Stimulated activated CD8-positive, alpha-beta memory T cell treated with anti-CD3 and anti-CD28 coated beads, Interleukin-12 subunit alpha, Interleukin-12 subunit beta, amount 100 ng/mL, for 24 hours (primary cell): ENCODE measurements around the gene MRPL40.
A peak's percentile ranks its signal among the peaks of the same experiment; 100 is the strongest.
"Not testable (repeated sequence)": the region's sequence is repeated elsewhere in the genome, so short reads cannot be mapped to it uniquely, and the experiment has no call there.

ENCODE experiments used
- DNase-seq: peaks from one replicate; pipeline ENCODE4 v3.0.0-alpha.2; 2020; ENCODE audit errors: extremely low read depth

Gene MRPL40

DNA sequence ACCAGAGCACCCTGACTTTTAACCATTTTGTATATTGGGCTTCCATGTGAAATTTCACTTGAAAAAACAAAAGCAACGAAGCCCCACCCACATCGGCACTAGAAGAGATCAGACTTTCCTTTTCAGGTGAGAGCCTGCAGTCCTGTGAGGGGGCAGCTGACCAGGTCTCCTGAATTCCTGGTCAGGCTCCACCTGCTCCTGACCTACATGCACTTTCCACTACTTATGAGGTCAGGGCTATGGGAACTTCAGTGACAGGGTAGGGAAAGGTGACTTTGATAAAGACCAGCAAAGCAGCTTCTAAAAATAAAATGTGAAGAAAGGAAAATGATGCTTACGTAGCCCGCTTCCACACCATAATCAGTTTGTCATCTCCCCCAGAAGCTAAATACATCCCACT lies 25.5 kb upstream of the MRPL40 start:
- no peak for DNase-seq

DNA sequence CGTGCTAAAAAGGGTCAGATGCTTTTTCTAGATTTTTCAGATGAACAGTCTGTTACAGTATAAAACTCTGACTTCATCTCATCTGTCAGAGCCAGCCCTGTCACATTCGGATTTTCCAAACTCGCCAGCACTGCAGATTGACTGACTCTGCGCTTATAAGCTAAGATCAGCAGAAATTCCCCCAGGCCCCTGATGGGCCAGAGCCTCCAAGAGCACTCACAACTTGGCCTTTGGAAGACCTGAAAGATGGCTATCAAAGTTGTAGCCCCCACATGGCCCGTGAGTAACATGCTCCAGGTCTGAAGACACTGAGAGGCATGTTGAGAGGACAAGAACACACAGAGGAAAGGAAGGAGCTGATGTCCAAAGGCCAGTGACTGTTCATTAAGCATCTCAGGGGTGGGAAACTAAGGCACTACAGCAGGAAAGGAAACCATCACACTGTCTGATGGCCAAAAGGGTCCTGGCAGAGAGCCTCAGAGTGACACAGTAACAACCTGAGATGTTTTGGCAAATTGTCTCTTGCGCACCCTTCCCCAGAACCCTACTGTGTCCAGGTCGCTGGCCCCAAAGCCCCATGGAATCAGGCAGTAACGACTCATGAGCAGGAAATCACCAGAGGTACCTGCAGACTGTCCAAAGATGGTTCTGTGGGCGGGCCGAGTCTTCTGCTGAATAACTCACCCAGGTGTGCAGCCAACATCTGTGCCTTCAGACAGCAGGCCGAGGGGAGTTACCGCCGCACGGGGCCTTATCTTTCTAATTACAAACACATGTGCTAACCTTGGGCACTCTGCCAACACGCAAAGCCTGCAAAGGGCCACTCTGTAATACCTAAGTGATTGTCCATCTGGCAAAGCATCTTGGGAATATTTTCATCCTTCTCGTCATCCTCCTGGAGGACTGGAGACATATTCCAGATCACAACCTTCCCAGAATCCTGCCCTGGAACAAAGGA lies 24.4 kb upstream of the MRPL40 start:
- DNase-seq = no peak

DNA sequence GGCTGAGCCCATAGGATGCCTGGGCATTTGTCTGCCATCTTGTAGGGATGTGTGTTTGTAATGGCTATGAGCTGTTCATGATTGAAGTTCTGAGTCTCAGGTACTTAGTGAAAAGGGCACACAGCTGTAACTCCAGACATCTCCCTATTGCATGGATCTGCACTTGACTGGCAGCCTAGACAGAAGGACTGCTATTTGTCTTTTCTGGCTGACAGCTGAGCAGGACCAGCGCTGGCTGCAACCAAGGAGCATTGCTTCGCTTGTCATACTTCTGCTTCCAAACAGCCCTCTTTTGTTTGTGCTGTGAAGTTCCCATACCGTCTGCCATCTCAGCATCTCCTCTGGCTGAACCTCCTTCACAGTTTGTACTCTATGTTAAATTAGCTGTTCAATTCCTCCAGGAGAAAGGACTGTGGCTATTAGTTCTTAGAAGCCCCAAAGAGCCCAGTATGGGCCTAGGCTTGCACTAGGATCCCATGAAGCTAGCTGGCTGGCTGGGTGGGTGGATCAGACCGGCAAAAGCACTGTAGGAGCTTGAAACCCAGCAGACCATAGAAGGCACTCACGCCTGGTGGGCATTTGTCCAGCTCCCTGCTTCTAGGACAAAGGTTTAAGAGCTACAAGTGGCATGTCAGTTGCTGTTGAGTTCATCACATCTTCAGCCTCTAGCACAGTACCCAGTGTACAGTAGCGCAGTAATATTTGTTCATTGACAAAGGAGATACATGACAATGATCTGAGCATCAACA lies 21.2 kb upstream of the MRPL40 start:
- no peak for DNase-seq

DNA sequence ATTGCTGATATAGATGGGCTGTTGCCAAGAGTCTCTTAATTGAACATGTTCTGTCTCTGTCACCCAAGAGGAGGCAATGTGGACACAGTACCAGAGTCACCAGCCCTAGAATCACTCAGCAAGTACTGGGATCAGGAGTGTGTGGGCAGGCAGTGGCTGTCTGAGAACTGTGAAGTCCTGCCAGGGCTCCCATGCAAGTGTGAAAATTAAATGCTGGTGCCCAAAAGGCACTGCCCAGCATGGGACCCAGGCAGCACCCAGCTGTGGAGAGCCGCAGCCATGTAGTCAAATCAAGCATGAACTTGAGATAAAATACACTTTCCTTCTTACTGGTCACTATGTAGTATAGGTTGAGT lies 20.7 kb upstream of the MRPL40 start:
- no peak for DNase-seq

DNA sequence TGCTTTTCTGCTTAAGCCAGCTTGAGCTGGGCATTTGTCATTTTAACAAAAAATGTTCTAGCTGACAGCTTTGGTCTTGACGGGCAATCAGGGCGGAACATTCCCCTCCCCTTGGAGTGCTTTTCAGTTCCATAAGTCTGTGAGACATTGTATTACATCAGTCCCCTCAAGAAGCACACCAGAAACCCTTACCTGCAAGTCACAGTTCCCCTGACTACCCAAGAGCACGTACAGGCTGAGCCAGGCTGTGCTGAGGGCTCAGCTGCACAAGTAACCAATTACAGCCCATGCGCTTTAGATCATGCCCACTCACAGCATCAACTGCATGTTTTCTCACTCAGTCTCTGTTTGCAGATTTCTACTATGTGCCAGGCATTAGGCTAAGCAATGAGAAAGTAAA lies 19.9 kb upstream of the MRPL40 start:
- no peak for DNase-seq

DNA sequence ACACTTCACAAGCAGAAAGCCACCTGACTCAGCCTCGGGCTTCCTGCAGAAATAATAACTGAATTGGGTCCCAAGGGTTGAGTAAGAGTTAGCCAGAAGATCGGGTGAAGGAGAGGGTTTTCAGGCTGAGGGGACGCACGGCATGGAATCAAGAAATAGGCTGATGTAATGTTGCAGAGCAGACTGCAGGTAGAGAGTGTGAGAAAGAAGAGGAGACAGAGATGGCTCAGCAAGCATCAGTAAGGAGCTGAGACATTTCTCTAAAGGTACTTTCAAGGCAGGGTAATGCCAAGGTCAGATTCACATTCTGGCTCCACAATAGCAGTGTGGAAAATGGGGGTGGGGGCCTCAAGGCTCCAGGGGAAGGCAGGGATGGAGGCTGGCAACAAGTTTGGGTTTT lies 19.4 kb upstream of the MRPL40 start:
- no peak for DNase-seq

DNA sequence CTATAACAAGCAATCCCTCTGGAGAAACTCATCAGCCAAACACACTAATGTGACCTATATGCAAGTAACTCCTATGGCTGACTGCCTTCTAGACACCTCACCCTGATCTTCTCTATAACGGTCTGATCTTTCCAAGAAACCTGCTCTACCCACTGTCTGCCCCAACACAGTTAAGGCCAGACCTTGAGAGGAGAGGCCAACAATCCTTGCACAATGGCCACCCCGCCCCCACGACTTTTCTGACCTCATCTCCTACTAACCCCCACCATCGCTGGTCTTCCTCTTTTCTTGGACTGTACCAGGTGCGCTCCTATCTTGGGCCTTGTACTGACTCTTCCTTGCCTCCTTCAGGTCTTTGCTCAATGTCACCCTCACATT lies 13.3 kb upstream of the MRPL40 start:
- DNase-seq = no peak

DNA sequence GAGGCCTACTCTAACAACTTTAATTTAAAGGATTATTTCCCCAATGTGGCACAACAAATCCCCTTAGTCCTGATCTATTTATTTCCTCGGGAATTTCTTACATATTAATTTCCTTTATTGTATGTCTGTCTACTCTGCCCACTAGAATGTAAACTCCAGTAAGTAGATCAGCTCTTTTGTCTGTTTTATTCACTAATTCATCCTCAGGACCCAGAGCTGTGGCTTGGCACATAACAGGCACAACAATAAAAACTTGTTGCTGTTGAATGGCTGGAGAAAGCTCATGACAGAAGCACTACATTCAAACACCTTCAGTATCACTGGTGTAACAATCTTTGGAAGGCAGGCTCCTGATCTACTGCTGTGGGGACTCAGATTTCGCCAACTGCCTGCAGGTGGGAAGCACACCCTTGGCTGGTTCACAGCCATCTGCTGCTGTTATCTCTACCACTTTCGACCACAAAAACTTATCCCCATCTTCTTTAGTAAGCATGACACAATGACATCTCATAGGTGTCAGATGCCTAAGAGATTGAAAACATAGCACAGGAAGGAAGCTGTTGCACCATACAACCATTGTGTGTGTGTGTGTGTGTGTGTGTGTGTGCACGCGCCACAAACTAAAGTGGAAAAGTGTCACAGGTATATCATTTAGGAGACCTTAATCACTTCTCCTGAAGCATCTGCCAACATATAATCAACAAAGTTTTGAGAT lies 12.7 kb upstream of the MRPL40 start:
- DNase-seq = no peak

DNA sequence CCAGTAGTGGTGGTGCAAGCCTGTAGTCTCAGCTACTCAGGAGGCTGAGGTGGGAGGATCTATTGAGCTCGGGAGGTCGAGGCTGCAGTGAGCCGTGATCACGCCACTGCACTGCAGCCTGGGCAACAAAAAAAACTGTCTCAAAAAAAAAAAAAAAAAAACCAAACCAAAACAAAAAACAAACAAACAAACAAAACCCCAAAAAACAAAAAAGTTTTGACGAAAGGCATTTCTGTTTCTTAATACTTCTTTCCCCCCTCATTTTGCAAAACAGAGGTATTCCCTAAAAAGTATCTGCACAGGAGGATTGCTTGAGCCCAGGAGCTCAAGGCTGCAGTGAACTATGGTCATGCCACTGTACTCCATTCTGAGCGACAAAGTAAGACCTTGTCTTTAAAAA lies 12.0 kb upstream of the MRPL40 start:
- no peak for DNase-seq

DNA sequence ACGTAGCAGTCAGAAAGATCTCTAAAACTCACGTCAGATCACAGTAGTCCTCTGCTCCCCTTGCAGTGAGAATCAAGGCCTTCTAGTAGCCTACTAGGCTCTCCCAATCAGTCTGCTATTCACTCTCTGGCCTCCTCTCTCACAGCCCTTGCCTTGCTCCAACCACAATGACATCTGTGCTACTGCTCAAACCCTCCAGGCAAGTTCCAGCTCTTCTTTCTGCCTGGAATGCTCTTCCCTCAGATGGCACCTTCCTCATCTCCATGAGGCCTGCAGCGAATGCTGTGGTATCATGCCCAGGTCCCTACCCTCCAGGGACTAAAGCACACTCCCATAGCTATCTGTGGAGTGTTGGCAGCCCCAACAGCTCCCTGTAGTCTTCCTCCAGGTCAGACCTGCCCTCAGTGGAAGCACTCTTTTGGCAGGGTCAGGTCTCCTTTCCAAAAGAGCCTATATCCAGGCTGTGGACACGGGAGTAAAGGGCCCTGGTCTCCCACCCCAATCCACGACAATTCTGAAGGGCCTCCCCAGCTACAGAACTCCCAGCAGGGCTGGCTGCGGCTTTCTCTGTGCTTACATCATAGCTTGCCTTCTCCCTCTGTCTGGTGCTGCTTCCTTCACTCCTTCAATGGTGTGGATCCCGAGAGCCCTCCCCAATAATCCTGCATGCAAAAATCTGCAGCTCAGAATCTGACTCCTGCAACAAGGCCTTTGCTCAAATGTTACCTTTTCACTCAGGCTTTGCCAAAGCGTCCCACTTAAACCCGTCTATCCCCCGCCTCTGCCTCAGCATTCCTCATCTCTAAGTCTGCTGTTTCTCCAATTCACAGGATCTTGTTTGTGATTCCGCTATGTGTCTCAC lies 9.7 kb upstream of the MRPL40 start:
- DNase-seq = no peak

DNA sequence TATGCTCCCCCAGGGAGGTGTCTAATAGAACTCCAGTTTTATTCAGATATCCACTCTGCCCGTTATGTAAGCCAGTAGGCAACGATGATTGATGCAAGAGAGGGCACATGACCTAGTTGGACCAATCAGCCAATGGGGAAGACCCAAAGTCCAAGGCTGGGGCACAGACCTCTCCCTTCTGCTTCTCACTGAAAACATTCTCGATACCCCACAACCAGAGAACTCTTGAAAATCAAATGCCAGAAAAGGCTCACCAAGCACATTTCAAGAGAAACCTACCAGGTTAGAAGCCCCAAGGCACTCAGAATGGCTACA lies 8.2 kb upstream of the MRPL40 start:
- no peak for DNase-seq

DNA sequence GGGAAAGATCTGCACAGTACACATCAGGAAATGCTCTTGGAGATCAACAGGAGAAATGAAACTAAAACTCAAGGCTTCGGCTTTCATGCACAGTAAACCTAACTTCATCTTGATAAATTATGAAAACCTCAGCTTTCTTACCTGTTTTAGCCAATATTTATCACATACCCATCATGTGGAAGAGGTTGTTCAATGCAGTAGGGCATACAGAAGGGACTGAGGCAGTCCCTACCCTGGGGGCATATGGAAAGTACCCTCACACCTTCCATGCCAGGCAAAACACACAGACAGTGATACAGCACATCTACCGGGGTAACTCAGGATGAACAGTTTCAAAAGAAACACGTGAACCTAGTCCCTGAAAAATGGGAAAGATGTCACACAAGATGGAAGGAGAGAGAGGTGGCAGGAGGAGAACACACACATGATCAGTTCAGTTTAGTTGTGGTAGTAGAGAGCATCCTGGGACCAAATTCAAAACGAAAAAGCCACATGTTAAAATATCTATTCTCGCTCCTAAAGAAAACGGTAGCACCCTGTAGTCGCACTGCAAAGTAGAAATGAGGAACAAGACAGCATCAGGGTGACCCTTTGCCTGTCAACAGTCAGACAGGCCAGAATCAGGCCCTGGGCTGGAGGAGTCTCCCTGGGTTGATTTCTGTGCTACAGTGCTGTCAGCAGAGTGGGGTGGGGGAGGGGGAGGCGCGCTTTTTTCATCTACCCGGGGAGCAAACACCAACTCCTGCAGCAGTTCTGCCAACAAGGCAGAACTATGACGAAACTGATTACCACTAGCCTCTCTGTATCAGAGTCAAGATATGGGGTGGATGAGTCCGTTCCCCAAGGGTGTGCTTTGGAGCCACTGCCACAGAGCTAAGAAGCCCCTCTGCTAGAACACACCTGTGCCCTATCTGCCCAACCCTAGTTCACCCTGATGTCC lies 2.1 kb upstream of the MRPL40 start:
- no peak for DNase-seq

DNA sequence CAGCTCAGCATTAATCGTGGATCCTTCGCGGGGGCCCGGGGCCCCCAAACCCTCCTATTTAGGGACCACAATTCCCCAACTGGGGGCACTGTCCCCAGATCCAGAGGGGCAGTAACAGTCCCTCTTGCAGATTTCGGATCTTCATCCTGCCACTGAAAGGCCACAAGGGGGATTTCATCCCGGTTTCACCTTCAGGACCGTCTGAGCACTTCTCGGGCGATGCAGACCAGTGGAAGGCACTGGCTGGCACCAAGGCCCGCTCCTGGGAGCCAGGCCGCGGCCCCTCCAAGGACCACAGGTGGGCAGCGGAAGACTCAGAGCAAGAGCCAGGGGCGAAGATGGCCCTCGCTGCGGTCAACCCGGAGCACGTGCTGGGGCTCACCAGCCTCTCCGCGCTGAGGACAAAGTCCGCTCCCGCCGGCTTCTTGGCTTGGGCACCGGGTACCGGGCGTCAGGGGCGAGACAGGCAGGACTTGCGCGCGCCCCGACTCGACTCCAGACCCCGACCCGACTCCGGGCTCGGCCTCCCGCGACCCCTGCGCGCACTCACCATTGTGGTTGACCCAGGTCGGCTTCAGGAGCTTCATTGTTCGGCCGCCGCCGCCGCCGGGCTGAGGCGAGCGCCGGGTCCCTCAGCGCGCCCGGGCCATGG lies 1.3 kb upstream of the MRPL40 start:
- DNase-seq = no peak

DNA sequence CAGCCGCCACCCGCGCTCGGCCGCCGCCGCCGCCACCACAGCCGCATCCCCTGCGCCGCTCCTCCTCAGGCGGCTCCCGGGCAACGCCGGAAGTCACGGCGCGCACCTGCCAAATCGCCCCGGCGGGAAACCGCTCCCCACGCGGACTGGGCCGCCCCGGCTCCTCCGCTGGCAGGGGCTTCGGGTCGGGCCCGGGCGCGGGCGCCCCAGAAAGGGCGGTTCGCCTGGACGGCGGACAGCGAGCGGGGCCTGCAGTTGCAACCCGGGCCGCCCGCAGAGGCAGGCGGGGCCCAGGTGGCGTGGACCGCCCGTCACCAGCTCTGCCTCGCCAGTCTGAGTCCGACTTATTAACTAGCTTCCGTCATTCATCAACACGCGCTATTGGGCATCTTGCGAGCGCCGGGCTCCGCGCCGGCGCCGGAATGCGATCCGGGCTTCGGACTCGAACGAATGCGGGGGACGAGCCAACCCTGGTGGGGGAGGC lies 654 bp upstream of the MRPL40 start, which contains the start of gene HIRA:
TSS of gene HIRA (minus strand) at position 85 of the 484 bp plus-strand sequence. CDS start 257 bp downstream, outside the sequence.
- DNase-seq = peak; percentile 67

DNA sequence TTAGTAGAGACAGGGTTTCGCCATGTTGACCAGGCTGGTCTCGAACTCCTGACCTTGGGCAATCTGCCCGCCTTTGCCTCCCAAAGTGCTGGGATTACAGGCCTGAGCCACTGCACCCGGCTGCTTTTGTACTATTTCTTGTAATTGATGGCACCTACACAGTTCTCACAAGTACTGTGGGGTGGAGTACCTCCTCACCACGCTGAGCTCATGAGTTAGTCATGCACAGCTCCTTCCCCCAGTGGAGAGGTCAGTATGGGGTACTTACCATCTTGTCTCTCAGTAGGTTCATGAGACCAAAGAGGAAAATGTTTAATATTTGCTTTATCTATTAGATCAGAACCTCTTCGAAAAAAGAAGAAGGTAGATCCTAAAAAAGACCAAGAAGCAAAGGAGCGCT lies 2.1 kb downstream of the MRPL40 start:
- DNase-seq = no peak

DNA sequence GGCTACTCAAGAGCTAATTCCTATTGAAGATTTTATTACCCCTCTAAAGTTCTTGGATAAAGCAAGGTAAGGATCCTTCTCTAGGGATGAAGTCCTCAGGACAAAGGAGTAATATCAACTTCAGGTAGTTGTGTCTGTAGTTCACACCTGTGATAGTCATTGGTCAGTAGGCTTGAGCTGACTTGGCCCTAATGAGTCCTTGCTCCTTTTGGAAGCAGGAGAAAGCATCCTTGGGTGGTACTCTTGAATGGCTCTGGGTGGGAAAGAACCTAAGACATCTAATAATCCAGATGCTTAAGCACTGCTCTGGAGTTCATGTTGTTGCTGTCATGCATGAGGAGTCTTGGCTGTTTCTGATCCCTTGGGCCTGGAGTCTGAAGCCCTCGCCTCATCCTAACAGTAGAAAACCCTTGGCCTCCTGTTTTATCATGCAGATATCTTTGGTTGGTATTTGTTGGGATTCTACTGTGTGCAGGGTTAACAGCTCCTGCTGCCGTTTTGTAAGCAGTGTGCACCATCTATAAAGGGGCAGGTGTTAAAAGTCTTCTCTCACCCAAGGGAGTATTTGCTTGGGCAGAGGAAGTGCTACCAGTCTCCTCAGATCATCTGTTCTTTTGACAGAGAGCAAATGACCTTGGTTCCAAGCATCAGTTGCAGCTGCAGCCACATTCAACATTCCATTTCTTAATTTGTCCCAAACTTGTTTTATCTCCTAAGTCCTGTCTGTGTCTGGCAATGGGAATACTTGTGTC lies 2.7 kb downstream of the MRPL40 start:
- DNase-seq = no peak

DNA sequence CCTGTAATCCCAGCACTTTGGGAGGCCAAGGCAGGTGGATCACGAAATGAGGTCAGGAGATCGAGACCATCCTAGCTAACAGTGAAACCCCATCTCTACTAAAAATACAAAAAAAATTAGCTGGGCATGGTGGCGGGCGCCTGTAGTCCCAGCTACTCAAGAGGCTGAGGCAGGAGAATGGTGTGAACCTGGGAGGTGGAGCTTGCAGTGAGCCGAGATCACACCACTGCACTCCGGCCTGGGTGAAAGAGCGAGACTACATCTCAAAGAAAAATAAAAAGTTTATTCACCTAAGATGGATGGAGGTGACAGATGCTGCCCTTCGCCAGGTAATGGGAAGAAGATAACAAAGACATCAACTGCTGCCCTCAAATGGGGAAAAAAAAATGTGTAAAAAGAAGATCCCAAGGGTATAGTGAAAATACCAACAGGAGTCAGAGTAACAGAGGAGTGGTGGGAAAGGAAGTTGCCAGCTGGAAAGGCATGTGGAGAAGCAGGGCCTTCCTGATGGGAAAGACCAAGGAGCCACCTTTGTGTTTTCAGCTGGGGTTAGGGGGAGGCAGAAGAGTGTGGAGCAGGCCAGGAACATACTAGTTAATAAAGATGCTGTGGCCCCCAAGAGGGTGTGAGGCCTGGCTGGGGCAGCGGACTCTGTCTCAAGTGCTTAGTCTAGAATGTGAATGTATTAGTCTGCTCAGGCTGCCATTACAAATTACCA lies 4.3 kb downstream of the MRPL40 start:
- DNase-seq = not testable (repeated sequence)

DNA sequence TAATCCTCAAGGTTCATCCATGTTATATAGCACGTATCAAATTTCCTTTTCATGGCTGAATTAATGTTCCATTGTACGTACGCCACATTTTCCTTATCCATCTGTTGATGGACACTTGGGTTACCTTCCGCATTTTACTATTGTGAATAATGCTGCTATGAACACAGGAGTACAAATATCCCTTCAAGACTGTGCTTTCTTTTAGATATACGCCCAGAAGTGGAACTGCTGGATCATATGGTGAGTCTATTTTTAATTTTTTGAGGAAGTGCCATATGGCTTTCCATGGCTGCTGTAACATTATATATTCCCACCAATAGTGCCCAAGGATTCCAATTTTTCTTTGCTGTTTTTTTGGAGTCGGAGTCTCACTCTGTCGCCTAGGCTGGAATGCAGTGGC lies 6.0 kb downstream of the MRPL40 start:
- no peak for DNase-seq
